ENCODE results near the gene MET.

DNA sequence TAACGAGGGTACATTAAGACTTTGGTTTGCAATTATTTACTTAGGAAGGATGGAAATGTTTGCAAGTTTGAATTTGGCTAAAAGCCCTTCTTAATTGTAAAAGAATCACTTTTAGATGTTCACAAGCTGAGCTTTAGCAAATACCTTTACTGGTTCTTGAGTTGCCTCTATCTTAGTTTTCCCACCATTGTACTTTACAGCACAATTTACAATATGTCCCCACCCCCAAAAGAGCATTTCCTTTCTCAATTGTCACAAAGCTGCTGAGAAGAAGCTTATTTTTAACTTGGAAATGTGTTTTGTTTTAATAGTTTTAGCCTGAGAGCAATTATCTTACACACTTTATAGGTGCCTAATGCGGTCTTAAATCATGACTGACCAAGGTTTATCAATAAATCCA, 81.1 kb downstream of the MET start:
- TF ChIP-seq, protein P1, sequence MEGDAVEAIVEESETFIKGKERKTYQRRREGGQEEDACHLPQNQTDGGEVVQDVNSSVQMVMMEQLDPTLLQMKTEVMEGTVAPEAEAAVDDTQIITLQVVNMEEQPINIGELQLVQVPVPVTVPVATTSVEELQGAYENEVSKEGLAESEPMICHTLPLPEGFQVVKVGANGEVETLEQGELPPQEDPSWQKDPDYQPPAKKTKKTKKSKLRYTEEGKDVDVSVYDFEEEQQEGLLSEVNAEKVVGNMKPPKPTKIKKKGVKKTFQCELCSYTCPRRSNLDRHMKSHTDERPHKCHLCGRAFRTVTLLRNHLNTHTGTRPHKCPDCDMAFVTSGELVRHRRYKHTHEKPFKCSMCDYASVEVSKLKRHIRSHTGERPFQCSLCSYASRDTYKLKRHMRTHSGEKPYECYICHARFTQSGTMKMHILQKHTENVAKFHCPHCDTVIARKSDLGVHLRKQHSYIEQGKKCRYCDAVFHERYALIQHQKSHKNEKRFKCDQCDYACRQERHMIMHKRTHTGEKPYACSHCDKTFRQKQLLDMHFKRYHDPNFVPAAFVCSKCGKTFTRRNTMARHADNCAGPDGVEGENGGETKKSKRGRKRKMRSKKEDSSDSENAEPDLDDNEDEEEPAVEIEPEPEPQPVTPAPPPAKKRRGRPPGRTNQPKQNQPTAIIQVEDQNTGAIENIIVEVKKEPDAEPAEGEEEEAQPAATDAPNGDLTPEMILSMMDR (IDR thresholded peaks at IDR 0.05) = no peak
- TF ChIP-seq POLR2A (IDR thresholded peaks at IDR 0.05) = no peak
